ENCODE measurements around the gene DDIT3.
A peak's percentile ranks its signal among the peaks of the same experiment; 100 is the strongest.

The DDIT3 gene

GRCh38 chr12:57550641-57551549 is 30.6 kb upstream of the DDIT3 start:
- Mint-ChIP-seq H3K36me3 (ENCODE audit: low read depth) (peaks cover 3% of the 10 kb centered on the region), H3K4me3 (peak overlapping the region; percentile 76), H3K4me1 (ENCODE audit: low read depth) (peaks cover 20% of the 10 kb centered on the region), H3K27ac (no peak overlapping the region), H3K27me3 (peaks cover 9% of the 10 kb centered on the region), H3K9me3 (no peaks in the 10 kb centered on the region)

DNA sequence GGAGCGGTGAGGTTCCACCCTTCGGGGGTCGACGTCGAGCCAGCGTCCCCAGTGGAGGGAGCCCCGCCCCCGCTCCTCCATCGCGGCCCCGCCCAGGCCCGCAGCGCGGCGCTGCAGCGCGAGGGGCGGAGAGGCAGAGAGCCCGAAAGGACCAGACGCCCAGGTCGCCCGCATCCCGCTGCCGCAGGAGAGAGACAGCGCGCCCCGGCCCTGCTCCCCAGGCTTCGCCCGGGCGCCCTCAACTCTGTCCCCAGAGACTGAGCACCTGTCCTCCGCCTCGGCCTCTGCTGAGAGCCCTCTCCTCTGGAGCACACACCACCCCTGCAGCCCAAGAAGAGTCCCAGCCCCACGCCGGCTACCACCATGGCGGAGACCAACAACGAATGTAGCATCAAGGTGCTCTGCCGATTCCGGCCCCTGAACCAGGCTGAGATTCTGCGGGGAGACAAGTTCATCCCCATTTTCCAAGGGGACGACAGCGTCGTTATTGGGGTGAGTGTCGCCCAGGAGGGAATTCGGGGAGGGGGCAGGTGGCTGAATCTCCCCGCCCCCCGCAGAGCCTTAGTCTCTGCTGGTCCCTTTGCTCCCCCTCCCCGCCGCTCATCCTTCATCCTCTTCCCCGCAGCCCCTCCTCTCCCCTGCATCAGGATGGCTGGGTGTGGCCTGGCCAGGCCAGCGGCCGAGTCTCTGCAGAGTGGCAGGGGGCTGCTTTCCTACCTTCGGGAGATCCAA is 29.8 kb upstream of the DDIT3 start, which contains the start of gene KIF5A:
Gene KIF5A (plus strand): TSS at position 136 of the 732 bp plus-strand sequence. CDS start 228 bp downstream, at position 364.
- no peaks in the 10 kb centered on the region for H3K9me3 Mint-ChIP-seq

GRCh38 chr12:57549203-57549908 is 29.0 kb upstream of the DDIT3 start:
- Mint-ChIP-seq H3K4me1 (ENCODE audit: low read depth) (peaks cover 33% of the 10 kb centered on the region), H3K9me3 (no peaks in the 10 kb centered on the region), H3K27ac (no peak overlapping the region), H3K36me3 (ENCODE audit: low read depth) (peaks cover 15% of the 10 kb centered on the region), H3K4me3 (peak overlapping the region; percentile 76), H3K27me3 (peaks cover 9% of the 10 kb centered on the region)

More for the DNA sequence above, 29.8 kb upstream of the DDIT3 start, which contains the start of gene KIF5A:
- Mint-ChIP-seq H3K4me1 (ENCODE audit: low read depth) (peaks cover 28% of the 10 kb centered on the region), H3K27ac (no peak within 1 kb of the TSS), H3K36me3 (ENCODE audit: low read depth) (peaks cover 10% of the 10 kb centered on the region), H3K27me3 (peaks cover 9% of the 10 kb centered on the region), H3K4me3 (peak within 1 kb of the TSS; percentile 76)

DNA sequence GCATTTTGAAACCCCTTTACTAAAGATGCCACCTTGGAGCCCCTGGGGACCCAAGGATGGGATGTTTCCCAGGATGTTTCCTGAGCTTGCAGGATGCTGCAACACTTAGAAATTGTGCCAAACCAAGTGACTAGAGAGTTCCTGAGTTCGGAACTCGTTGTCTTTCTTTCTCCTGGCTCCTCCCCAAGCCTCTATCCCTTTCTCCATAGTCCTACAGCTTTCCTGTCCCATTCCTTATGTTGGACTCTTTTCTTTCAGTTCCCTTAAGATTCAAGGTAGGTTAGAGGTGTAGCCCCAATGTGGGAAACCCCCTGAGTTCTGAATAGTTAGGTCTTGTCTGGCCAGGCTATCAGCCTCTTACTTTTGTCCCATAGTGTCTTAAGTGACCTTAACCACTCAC is 28.2 kb upstream of the DDIT3 start:
- peaks cover 36% of the 10 kb centered on the region for H3K4me1 Mint-ChIP-seq (ENCODE audit: low read depth)

GRCh38 chr12:57548013-57548315 is 27.6 kb upstream of the DDIT3 start:
- H3K36me3 Mint-ChIP-seq (ENCODE audit: low read depth) = peaks cover 20% of the 10 kb centered on the region
- no peaks in the 10 kb centered on the region for H3K9me3 Mint-ChIP-seq
- H3K4me3 Mint-ChIP-seq = no peak overlapping the region
- no peak overlapping the region for H3K27ac Mint-ChIP-seq
- H3K4me1 Mint-ChIP-seq (ENCODE audit: low read depth) = peaks cover 38% of the 10 kb centered on the region
- H3K27me3 Mint-ChIP-seq = peaks cover 9% of the 10 kb centered on the region

More for the DNA sequence above, 28.2 kb upstream of the DDIT3 start:
- no peak overlapping the region for H3K4me3 Mint-ChIP-seq
- peaks cover 9% of the 10 kb centered on the region for H3K27me3 Mint-ChIP-seq
- H3K9me3 Mint-ChIP-seq = no peaks in the 10 kb centered on the region
- H3K27ac Mint-ChIP-seq = no peak overlapping the region
- peaks cover 17% of the 10 kb centered on the region for H3K36me3 Mint-ChIP-seq (ENCODE audit: low read depth)

DNA sequence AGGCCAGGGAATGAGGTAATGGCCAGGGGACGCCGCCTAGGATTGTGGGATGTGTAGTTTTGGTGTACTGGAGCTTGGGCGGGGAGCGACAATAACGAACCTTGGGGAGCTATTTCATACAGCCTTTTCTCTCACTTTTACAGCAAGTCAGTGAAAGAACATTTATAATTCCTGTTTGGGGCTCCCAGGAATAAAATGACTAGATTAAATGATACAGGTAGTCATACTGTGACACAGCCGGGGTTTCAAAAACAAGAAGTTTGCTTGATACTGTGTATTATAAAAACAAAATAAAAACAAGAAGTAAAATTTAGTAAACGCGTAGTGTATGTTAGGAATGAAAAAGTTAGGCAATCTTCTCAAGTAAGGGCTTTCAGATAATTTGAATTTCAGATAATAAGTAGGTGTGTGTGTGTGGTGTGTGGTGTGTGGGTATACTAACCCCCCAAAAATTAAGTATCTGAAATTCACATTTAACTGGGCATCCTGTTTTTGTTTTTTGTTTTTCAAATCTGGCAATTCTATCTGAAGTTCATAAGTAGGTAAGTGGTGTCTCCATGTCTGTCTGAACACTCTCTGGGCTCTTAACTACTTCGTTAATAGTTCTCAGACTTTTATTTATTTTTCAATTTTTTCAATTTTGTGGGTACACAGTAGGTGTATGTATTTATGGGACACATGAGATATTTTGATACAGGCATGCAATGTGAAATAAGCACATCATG is 27.1 kb upstream of the DDIT3 start:
- Mint-ChIP-seq H3K27me3 (peaks cover 9% of the 10 kb centered on the region), H3K4me3 (peak overlapping the region; percentile 95), H3K9me3 (no peaks in the 10 kb centered on the region), H3K4me1 (ENCODE audit: low read depth) (peaks cover 38% of the 10 kb centered on the region), H3K27ac (peak overlapping the region; percentile 45), H3K36me3 (ENCODE audit: low read depth) (peaks cover 20% of the 10 kb centered on the region)

DNA sequence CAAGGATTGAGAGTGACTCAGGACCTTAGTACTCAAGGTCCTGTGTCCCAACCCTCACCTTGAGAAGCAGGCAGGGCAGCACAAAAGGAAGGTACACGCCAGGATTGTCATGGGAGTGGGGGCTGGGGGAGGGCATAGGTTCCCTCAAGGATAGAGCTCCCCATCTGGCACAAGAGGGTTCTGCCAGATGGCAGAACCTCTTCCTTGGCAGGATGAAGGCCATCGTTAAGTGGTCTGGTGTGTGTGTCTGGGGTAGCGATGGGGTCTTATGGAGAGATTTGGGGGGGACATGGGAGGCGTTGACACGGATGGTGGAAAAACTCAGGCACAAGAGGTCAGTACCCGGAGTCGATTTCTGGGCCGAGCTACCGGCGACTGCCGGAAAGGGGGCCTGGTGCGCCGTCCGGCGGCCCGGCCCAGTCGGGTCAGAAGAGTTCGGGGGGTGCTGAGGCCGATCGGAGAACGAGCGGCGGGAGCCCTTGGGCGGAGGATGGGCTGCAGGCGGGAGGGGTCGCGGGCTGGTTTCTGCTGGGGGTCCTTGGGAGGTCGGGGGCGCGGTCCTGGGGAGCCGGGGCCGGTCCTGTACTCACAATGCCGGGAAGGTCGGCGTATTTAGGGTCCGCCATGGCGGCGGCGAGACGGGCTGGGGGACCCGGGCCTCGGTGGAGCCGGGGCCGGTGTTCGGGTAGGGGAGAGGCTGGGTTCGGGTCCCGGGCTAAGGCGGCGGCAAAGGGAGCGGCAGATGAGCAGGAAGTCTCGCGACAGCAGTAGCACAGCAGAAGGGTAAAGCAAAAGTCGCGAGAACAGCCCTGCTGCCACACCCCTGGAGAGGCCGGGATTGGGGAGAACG is 26.3 kb upstream of the DDIT3 start, which contains the start of gene DCTN2:
Gene DCTN2 (minus strand): TSS at position 755 of the 850 bp plus-strand sequence. CDS start 129 bp downstream, at position 626.
- H3K4me3 Mint-ChIP-seq = peak within 1 kb of the TSS; percentile 95
- peaks cover 20% of the 10 kb centered on the region for H3K36me3 Mint-ChIP-seq (ENCODE audit: low read depth)
- peaks cover 9% of the 10 kb centered on the region for H3K27me3 Mint-ChIP-seq
- no peaks in the 10 kb centered on the region for H3K9me3 Mint-ChIP-seq
- H3K4me1 Mint-ChIP-seq (ENCODE audit: low read depth) = peaks cover 38% of the 10 kb centered on the region
- peak within 1 kb of the TSS; percentile 95 for H3K27ac Mint-ChIP-seq

DNA sequence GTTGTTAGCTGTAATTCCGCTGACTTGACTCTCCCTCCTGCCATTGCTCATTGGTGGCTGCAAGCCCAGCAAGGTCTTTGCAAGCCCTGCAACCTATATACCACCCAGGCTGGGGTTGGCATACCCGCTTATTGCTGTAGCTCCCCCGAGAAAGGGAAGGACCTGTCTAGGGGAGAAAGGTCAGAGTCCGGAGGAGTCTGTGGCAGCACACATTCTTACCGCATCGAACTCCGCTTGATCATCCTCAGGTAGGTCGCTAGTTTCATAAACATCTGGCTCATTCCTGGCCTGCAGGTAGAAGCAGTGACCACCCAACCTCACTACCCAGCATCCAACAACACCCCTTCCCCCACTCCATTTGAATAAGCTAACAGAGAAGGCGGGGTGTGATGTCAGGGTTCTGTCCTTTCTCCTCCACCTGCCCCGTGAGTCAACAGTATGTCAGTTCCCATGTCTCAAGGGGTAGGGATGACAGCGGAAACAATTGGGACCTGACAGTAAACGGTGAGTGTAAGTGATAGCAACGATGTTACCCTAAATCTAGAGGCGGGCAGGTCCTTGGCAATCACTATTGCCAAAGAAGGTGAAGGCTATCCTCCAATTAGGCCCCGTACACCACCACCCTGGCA is 25.6 kb upstream of the DDIT3 start:
- Mint-ChIP-seq H3K4me3 (peak overlapping the region; percentile 95), H3K9me3 (no peaks in the 10 kb centered on the region), H3K27ac (peak overlapping the region; percentile 95), H3K36me3 (ENCODE audit: low read depth) (peaks cover 25% of the 10 kb centered on the region), H3K4me1 (ENCODE audit: low read depth) (peaks cover 38% of the 10 kb centered on the region), H3K27me3 (peaks cover 9% of the 10 kb centered on the region)

DNA sequence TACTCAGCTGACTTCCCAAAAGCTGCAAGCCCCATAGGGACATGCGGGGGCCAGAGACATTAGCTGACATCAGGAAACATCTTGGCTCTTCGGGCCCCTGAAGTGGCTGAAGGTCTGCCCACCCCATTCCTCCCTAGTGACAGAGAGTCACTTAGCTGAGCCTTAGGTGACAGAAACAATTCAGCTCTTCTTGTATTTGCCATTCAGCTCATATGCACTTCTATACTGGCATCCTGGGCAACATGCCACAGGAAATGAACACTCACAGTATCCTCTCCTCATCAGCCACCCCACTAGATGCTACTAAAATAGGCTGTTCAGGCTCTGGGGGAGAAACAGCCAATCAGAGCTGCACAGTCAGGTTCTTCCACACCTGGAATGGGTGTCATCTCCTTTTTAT is 23.3 kb upstream of the DDIT3 start:
- H3K36me3 Mint-ChIP-seq (ENCODE audit: low read depth) = peaks cover 44% of the 10 kb centered on the region
- no peak overlapping the region for H3K4me3 Mint-ChIP-seq
- H3K9me3 Mint-ChIP-seq = no peaks in the 10 kb centered on the region
- H3K27me3 Mint-ChIP-seq = no peaks in the 10 kb centered on the region
- peaks cover 30% of the 10 kb centered on the region for H3K4me1 Mint-ChIP-seq (ENCODE audit: low read depth)
- H3K27ac Mint-ChIP-seq = no peak overlapping the region

GRCh38 chr12:57541717-57542116 is 21.4 kb upstream of the DDIT3 start:
- no peaks in the 10 kb centered on the region for H3K9me3 Mint-ChIP-seq
- H3K4me1 Mint-ChIP-seq (ENCODE audit: low read depth) = peaks cover 22% of the 10 kb centered on the region
- no peak overlapping the region for H3K4me3 Mint-ChIP-seq
- H3K36me3 Mint-ChIP-seq (ENCODE audit: low read depth) = peaks cover 53% of the 10 kb centered on the region
- H3K27ac Mint-ChIP-seq = no peak overlapping the region
- no peaks in the 10 kb centered on the region for H3K27me3 Mint-ChIP-seq

GRCh38 chr12:57541001-57541400 is 20.7 kb upstream of the DDIT3 start:
- Mint-ChIP-seq H3K27ac (no peak overlapping the region), H3K4me1 (ENCODE audit: low read depth) (peaks cover 19% of the 10 kb centered on the region), H3K4me3 (no peak overlapping the region), H3K9me3 (no peaks in the 10 kb centered on the region), H3K36me3 (ENCODE audit: low read depth) (peaks cover 51% of the 10 kb centered on the region), H3K27me3 (no peaks in the 10 kb centered on the region)

GRCh38 chr12:57539134-57539768 is 18.9 kb upstream of the DDIT3 start:
- Mint-ChIP-seq H3K27ac (peak overlapping the region; percentile 0), H3K27me3 (no peaks in the 10 kb centered on the region), H3K4me1 (ENCODE audit: low read depth) (peaks cover 5% of the 10 kb centered on the region), H3K36me3 (ENCODE audit: low read depth) (peaks cover 50% of the 10 kb centered on the region), H3K9me3 (no peaks in the 10 kb centered on the region), H3K4me3 (no peak overlapping the region)

- H3K36me3 Mint-ChIP-seq (ENCODE audit: low read depth) = peaks cover 66% of the 10 kb centered on the region
- H3K27ac Mint-ChIP-seq = no peak overlapping the region
- no peaks in the 10 kb centered on the region for H3K4me1 Mint-ChIP-seq (ENCODE audit: low read depth)
- no peak overlapping the region for H3K4me3 Mint-ChIP-seq
- no peaks in the 10 kb centered on the region for H3K27me3 Mint-ChIP-seq
- no peaks in the 10 kb centered on the region for H3K9me3 Mint-ChIP-seq
Observed at GRCh38 chr12:57536597-57536942, 16.3 kb upstream of the DDIT3 start.

Data from stimulated activated naive CD8-positive, alpha-beta T cell treated with anti-CD3 and anti-CD28 coated beads, Interleukin-15, Interleukin-2, amounts not matched to agents 100 ng/mL and 50 ng/mL, for 24 hours (primary cell).